Ectodermal cell (in vitro differentiated cells): ENCODE measurements around the gene SMARCA5.
"Not testable (repeated sequence)": the region's sequence is repeated elsewhere in the genome, so short reads cannot be mapped to it uniquely, and the experiment has no call there.

Experiments
- H3K27ac ChIP-seq: 2 replicates; pipeline ENCODE4 v1.7.0; 2013; ENCODE audit warnings: mild to moderate bottlenecking, low read depth, low read length; ENCODE audit not compliant: insufficient read depth, poor library complexity, severe bottlenecking
- H3K27me3 ChIP-seq: 2 replicates; pipeline ENCODE4 v1.7.0; 2013; ENCODE audit warnings: mild to moderate bottlenecking, low read length; ENCODE audit not compliant: insufficient read depth, control insufficient read depth, poor library complexity, severe bottlenecking
- H3K36me3 ChIP-seq: one replicate; pipeline ENCODE4 v1.7.0; 2013; ENCODE audit warnings: low read length; ENCODE audit not compliant: control insufficient read depth, insufficient read depth
- H3K4me1 ChIP-seq: one replicate; pipeline ENCODE4 v1.7.0; 2013; ENCODE audit warnings: low read length; ENCODE audit not compliant: control insufficient read depth, insufficient read depth
- H3K4me3 ChIP-seq: 2 replicates; pipeline ENCODE4 v1.7.0; 2013; ENCODE audit warnings: low read depth, low read length, control low read depth; ENCODE audit not compliant: insufficient read depth
- H3K9me3 ChIP-seq: 2 replicates; pipeline ENCODE4 v1.7.0; 2013; ENCODE audit warnings: mild to moderate bottlenecking, low read length, moderate library complexity; ENCODE audit not compliant: control insufficient read depth
- WGBS, 2 experiments: methylation state at CpG; one replicate each; pipeline ENCODE4 v1.1.7; 2013; ENCODE audit warnings: missing lambda C conversion rate in 2 of 2; 5-methylcytosine and 5-hydroxymethylcytosine counted together

The SMARCA5 gene

DNA sequence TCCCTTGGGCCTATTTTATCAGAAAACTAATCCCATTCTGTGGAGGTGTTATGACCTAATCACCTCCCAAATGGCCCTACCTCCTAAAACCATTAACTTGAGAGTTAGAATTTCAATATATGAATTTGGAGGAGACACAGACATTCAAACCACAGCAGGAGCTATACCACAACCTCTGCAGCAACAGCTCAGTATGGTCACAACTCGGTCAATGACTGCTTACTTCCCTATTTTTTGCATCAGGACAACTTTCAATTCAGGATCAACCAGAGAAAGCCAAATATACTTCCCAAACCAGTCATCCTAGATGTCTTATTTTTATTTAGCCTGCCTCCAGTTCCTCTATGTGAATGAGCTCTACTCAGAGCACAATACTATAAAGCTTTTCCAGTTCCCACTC lies 11.3 kb upstream of the SMARCA5 start:
- no peak overlapping the region for H3K4me3 ChIP-seq

DNA sequence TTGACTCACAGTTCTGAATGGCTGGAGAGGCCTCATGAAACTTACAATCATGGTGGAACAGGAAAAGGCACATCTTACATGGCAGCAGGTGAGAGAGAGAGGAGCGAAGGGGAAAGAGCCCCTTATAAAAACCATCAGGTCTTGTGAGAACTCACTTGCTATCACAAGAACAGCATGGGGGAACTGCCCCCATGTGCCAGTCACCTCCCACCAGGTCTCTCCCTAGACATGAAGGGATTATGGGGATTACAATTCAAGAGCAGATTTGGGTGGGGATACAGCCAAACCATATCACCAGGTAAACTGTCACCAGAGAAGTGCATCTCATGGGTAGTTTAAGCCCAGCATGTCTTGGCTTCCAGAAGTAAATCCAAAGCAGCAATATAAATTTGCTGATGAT lies 7.5 kb upstream of the SMARCA5 start:
- H3K36me3 ChIP-seq, result no peaks in the 10 kb centered on the region
- 83 to 87% methylated on average over 1 of the region's 1 CpG for WGBS, 2 experiments
- H3K27me3 ChIP-seq, result no peaks in the 10 kb centered on the region
- no peak overlapping the region for H3K4me3 ChIP-seq
- no peaks in the 10 kb centered on the region for H3K9me3 ChIP-seq
- H3K27ac ChIP-seq, result no peak overlapping the region
- no peaks in the 10 kb centered on the region for H3K4me1 ChIP-seq

More for the DNA sequence above, 11.3 kb upstream of the SMARCA5 start:
- no peaks in the 10 kb centered on the region for H3K27me3 ChIP-seq
- no peaks in the 10 kb centered on the region for H3K4me1 ChIP-seq
- H3K27ac ChIP-seq, result no peak overlapping the region
- H3K36me3 ChIP-seq, result no peaks in the 10 kb centered on the region
- 86 to 92% methylated on average over 1 of the region's 1 CpG for WGBS, 2 experiments
- H3K9me3 ChIP-seq, result no peaks in the 10 kb centered on the region

DNA sequence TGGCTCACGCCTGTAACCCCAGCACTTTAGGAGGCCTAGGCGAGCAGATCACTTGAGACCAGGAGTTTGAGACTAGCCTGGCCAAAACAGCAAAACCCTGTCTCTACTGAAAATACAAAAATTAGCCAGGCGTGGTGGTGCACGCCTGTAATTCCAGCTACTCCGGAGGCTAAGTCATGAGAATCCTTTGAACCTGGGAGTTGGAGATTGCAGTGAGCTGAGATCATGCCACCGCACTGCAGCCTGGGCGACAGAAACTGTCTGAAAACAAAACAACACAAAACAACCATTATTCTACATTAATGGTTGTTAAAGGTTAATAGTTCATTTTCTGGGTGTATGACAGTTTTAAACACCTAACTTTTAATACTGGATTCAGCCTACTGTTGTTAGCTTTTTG lies 1.6 kb upstream of the SMARCA5 start:
- Histone ChIP-seq H3K27me3 (peaks cover 6% of the 10 kb centered on the region), H3K4me1 (no peaks in the 10 kb centered on the region), H3K9me3 (no peaks in the 10 kb centered on the region), H3K36me3 (no peaks in the 10 kb centered on the region), H3K4me3 (no peak overlapping the region), H3K27ac (no peak overlapping the region)
- WGBS, 2 experiments, result 87 to 91% methylated on average over 6 to 7 of the region's 7 CpGs

DNA sequence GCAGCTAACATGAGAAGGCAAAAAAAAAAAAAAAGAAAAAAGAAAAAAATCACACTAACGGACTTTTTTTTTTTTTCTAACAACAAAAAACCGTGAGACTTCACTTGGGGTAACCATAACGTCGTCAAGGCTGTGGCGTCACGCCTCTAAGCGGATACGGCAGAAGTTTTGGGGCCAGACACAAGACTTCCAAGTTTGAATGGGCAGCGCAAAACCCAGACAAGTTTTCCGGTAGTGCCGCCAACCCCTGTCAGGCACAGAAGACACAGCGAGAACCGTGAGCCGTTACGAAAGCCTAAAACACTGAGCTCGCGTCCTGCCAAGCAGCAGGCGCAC lies 556 bp upstream of the SMARCA5 start:
- H3K27ac ChIP-seq, result peak overlapping the region; percentile 53
- 0% methylated on average over 18 of the region's 18 CpGs for WGBS, 2 experiments

DNA sequence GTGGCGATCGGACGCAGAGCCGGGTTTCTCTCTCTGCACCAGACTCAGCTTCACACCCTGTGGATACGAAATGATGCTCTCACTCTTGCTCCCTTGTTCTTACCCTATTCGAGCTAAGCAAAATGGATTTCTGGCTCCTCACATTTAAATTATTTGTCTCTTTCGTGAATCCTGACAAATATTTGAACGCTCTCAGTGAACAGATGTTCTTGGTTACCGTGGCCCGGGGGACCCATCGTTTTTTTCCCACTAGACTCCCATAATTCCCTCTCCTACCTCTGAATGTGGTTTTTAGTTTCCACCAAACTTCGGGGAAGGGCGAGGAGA lies 630 bp downstream of the SMARCA5 start:
- H3K4me1 ChIP-seq, result no peaks in the 10 kb centered on the region
- peak overlapping the region; percentile 96 for H3K4me3 ChIP-seq
- H3K27ac ChIP-seq, result peak overlapping the region; percentile 98
- peaks cover 3% of the 10 kb centered on the region for H3K36me3 ChIP-seq
- H3K9me3 ChIP-seq, result no peaks in the 10 kb centered on the region
- WGBS, 2 experiments, result 0% methylated on average over 13 of the region's 13 CpGs
- peaks cover 6% of the 10 kb centered on the region for H3K27me3 ChIP-seq

More for the DNA sequence above, 556 bp upstream of the SMARCA5 start:
- Histone ChIP-seq H3K9me3 (no peaks in the 10 kb centered on the region), H3K27me3 (peaks cover 6% of the 10 kb centered on the region), H3K4me3 (peak overlapping the region; percentile 96), H3K36me3 (peaks cover 2% of the 10 kb centered on the region), H3K4me1 (no peaks in the 10 kb centered on the region)

DNA sequence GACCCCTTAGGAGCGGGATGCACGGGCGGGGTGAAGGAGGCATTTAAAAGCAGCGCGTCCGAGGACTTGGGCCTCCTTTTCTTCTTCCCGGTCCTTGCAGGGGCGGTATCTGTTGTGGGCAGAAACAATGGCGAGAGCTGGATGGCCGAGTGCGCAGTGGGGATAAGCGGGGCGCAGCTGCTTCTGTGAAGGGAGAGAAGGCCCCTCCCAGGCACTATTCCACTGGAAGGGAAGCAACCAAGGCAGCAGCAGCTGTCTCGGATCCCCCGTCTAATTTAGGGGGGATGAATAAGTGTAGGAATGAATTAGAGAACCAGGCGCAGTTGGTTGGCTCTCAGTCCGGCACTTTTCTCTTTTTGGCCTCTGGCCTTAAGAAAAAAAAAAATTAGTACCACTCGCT lies 995 bp downstream of the SMARCA5 start:
- H3K27ac ChIP-seq, result peak overlapping the region; percentile 98
- no peaks in the 10 kb centered on the region for H3K4me1 ChIP-seq
- H3K36me3 ChIP-seq, result peaks cover 3% of the 10 kb centered on the region
- 0 to 1% methylated on average over 18 of the region's 18 CpGs for WGBS, 2 experiments
- H3K4me3 ChIP-seq, result peak overlapping the region; percentile 96
- H3K9me3 ChIP-seq, result no peaks in the 10 kb centered on the region
- H3K27me3 ChIP-seq, result peaks cover 6% of the 10 kb centered on the region

DNA sequence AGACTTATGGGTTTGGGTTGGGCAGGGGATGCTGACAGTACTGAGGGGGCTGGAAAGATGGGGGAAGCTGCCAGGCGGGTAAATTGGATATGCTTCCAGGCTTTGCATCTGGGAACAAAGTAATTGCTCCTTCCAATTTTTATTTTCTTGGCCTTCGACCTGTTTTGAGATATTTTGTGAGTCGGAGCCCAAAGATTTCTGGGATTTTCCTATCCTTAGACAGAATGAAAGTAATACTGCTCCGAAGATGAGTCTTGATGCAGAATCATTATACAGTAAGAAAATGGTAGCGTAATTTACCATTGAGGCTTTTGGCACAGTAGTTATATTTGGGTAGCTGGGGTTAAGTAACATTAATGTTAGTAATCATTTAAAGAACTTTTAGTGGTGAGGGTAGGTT lies 1.4 kb downstream of the SMARCA5 start:
- H3K36me3 ChIP-seq, result peaks cover 3% of the 10 kb centered on the region
- H3K9me3 ChIP-seq, result no peaks in the 10 kb centered on the region
- H3K27me3 ChIP-seq, result peaks cover 6% of the 10 kb centered on the region
- no peaks in the 10 kb centered on the region for H3K4me1 ChIP-seq
- H3K4me3 ChIP-seq, result peak overlapping the region; percentile 96
- H3K27ac ChIP-seq, result peak overlapping the region; percentile 31
- WGBS, 2 experiments, result 20 to 26% methylated on average over 5 of the region's 5 CpGs

DNA sequence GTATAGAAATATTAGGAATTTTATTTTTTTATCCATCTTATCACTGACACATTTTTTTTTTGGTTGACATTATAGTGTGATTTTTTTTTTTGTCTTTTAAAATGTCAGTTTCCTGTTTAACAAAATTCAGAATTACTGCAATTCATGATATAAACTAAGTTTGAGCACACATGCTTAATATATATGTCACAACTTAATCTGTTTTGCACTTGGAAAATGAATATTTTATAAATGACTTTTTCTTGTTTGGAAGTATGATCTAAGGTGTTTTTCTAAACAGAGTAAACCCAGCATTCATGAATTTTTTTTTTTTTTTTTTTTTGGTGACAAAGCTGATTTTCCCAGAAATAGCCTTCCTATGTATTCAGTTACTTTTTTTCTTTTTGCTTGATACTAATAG lies 2.4 kb downstream of the SMARCA5 start:
- Histone ChIP-seq H3K4me1 (no peaks in the 10 kb centered on the region), H3K4me3 (peak overlapping the region; percentile 96), H3K27ac (no peak overlapping the region), H3K27me3 (peaks cover 6% of the 10 kb centered on the region), H3K36me3 (peaks cover 4% of the 10 kb centered on the region), H3K9me3 (no peaks in the 10 kb centered on the region)

DNA sequence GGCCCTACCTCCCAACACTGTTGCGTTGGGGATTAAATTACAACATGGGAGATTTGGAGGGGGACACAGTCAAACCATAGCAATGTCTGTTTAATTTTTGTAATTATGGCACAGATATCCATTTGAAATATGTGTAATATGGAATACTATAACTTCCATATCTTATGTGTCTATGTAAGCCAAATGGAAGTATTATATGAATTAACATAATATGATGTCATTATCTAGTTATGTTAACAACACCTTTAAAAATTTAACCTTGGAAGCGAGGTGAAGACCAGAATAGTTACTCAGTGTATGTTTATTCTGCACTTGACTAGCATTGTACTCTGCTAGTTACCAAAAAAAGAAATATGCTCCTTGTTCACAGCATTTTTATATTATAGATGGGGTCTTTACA lies 4.3 kb downstream of the SMARCA5 start:
- H3K27me3 ChIP-seq, result no peaks in the 10 kb centered on the region
- no peak overlapping the region for H3K4me3 ChIP-seq
- no peaks in the 10 kb centered on the region for H3K9me3 ChIP-seq
- H3K27ac ChIP-seq, result no peak overlapping the region
- H3K4me1 ChIP-seq, result no peaks in the 10 kb centered on the region
- H3K36me3 ChIP-seq, result peaks cover 13% of the 10 kb centered on the region
- WGBS, 2 experiments, result 94 to 100% methylated on average over 2 of the region's 2 CpGs

DNA sequence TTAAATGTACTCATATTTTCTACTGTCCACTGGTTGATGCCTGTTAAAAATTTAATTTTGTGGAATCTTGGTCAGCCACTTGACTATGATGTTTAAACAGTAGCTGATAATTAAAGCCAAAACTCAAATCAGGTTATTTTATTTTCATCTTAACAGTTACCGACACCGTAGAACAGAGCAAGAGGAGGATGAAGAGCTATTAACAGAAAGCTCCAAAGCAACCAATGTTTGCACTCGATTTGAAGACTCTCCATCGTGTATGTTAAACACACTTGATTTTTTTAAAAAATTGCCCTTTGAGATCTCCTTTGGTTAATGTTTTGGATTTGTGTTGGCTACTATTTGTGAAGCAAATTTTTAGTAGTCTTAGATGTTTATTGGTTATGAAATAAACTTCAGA lies 10.7 kb downstream of the SMARCA5 start:
- H3K36me3 ChIP-seq, result peaks cover 44% of the 10 kb centered on the region
- H3K27me3 ChIP-seq, result no peaks in the 10 kb centered on the region
- H3K4me1 ChIP-seq, result no peaks in the 10 kb centered on the region
- WGBS, 2 experiments, result 94 to 98% methylated on average over 4 of the region's 4 CpGs
- H3K27ac ChIP-seq, result no peak overlapping the region
- no peak overlapping the region for H3K4me3 ChIP-seq
- H3K9me3 ChIP-seq, result no peaks in the 10 kb centered on the region

DNA sequence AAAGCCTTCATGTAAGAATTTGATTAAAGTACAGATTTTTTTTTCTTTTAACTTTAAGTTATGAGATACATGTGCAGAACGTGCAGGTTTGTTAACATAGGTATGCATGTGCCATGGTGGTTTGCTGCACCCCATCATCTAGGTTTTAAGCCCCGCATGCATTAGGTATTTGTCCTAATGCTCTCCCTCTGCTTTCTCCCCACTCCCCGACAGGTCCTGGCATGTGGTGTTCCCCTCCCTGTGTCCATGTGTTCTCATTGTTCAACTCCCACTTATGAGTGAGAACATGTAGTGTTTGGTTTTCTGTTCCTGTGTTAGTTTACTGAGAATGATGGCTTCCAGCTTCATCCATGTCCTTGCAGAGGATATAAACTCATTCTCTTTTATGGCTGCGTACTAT lies 14.5 kb downstream of the SMARCA5 start:
- H3K36me3 ChIP-seq, result peaks cover 61% of the 10 kb centered on the region
- H3K27ac ChIP-seq, H3K4me3 ChIP-seq, H3K27me3 ChIP-seq, H3K4me1 ChIP-seq, H3K9me3 ChIP-seq: not testable (repeated sequence)
- WGBS, 2 experiments, result 86 to 89% methylated on average over 4 of the region's 4 CpGs
